CD1c-positive myeloid dendritic cell (primary cell): Measurements from ENCODE around the gene ENTPD3.
A peak's percentile ranks its signal among the peaks of the same experiment; 100 is the strongest.
"Not testable (repeated sequence)": the region's sequence is repeated elsewhere in the genome, so short reads cannot be mapped to it uniquely, and the experiment has no call there.

ENCODE experiments used
- DNase-seq: peaks from one replicate; pipeline ENCODE4 v3.0.0-alpha.2; 2016; ENCODE audit errors: extremely low spot score

ENTPD3 gene

DNA sequence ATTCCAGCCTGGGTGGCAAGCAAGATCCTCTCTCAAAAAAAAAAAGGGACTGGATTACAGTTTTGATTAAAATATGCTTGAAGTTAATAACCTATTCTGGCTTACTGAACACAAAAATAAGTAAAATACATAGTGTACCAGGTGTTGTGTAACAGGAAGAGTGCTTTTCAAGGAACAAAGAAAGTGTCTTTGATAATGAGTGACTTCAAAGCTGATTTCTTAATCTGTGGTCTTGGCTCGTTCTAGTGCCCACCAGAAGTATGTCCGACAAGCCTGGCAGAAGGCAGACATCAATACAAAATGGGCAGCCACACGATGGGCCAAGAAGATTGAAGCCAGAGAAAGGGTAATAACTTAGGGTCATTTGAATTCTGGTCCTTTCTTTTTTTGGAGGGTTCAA is 74.2 kb downstream of the ENTPD3 start:
- DNase-seq: no peak

DNA sequence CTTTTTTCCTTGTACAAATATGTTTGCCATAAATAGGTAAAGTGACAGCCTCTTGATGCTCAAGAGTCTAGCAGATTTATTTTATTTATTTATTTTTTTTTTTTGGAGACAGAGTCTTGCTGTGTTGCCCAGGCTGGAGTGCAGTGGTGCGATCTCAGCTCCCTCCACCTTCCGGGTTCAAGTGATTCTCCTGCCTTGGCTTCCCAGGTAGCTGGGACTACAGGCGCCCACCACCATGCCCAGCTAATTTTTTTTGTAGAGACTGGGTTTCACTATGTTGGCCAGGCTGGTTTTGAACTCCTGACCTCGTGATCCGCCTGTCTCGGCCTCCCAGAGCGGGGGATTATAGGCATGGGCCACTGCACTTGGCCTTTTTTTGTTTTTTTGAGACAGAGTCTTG is 75.9 kb downstream of the ENTPD3 start:
- DNase-seq: not testable (repeated sequence)

DNA sequence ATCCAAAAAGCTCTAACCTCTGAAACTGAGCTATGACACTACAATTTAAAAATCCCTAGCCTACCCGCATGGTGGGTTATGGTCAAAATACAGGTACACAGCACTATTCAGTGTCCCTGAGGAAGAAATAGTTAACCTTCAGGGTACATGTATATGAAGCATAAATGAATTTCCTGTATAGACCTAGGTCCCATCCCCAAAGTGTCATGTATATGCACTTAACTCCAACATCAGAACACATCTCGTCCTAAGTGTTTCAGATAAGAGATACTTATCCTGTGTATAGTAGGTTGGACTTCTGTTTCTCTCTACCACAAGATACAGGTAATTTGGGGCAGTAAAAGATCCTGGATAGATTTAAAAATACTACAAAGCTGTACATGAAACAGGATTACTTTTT is 76.6 kb downstream of the ENTPD3 start:
- no peak for DNase-seq

DNA sequence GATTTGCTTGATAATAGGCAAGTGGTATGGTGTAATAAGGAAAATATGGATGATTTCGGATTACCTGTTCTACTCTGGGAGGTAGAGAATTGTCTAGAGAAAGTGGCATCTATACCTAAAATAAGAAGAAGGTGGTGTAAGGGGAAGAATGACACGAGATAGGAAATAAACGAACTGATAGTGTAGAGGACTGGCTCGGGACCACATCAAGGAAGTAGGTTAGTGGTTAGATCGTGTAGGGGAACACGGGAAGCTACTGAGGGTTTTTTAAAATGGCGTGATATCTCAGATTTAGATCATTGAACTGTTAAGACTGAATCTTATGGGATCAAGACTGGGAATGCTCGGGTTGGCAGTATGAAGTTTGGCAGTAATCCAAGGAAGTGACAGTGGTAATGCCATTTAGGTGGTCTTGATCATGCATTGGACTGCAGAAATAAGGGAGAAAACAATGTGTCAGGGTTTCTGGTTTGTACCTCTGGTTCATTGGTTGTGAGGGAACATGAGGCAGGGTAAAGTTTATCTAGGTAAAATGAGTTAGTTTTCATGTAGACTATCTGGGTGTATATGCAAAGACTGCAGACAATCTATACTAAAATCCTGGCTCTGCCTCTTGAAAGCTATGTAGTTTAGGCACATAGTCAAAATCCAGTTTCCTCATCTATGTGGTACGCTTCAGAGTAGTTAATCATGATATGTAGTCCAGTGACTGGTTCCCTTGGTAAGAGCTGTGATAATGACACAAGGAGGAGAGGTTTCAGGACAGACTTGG is 77.5 kb downstream of the ENTPD3 start:
- no peak for DNase-seq

DNA sequence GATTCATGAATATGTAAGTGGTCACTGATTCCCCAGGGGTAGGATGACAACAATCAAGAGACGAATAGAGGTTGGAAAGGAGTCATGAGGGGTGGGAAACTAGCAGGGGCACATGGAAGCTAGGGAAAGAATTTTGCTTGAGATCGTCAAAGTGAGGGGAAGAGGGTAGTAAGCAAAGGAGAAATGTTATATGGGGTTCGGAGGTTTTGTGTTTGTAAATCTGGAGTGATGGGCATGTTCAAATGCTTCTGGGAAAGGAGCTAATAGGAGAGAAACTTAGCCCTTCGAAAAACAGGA is 78.1 kb downstream of the ENTPD3 start:
- no peak for DNase-seq

DNA sequence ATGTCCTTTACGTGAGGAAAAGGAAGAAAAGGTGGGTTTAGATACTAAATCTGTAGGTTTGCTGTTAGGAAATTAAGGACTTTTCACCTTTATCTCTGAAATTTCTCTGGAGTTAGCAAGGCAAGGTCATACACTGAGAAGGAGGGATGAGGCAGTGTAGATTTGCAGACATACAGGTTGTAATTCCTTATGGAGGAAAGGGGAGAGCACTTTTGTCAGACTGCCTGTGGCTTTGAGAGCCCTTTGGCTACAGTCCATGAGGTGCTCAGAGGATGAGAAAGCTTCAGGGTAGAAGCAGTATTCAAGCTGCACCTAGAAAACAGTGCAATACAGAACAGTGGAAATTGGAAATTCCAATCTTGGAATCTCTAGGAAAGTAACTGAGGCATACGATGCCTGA is 78.5 kb downstream of the ENTPD3 start:
- no peak for DNase-seq

DNA sequence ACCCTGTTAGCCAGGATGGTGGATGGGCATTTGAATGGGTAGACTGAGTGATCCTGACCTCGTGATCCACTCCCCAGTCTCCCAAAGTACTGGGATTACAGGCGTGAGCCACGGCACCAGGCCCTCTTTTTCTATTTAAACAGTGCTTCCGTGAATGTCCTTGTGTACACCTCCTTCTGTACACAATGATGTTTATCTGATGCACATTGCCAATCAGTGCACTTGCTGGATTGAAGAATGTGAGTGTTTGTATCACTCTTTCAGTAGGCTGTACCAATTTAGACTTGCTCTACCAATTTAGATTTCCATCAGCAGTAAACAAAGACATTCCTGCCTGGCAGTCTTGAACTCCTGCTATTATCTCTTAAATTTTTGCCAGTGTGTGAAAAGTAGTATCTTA is 81.0 kb downstream of the ENTPD3 start:
- DNase-seq: no peak

DNA sequence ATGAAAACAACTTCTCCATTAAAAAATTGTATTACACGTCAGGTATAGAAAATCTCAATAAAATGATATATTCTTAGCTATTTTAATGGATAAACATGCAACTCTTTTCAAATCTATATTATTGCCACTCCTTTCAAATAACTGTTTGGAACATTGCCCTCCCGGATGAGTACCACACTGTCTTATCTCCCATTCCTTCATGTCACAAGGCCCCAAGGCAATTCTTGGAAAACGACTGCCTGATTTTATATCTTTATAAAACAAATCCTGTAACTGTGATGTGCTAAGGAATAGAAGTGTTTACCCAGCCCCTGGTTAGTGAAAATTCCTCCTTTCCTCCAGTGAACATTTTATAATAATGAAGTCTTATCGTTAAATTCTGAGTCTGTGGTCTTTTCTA is 83.7 kb downstream of the ENTPD3 start:
- DNase-seq: no peak

DNA sequence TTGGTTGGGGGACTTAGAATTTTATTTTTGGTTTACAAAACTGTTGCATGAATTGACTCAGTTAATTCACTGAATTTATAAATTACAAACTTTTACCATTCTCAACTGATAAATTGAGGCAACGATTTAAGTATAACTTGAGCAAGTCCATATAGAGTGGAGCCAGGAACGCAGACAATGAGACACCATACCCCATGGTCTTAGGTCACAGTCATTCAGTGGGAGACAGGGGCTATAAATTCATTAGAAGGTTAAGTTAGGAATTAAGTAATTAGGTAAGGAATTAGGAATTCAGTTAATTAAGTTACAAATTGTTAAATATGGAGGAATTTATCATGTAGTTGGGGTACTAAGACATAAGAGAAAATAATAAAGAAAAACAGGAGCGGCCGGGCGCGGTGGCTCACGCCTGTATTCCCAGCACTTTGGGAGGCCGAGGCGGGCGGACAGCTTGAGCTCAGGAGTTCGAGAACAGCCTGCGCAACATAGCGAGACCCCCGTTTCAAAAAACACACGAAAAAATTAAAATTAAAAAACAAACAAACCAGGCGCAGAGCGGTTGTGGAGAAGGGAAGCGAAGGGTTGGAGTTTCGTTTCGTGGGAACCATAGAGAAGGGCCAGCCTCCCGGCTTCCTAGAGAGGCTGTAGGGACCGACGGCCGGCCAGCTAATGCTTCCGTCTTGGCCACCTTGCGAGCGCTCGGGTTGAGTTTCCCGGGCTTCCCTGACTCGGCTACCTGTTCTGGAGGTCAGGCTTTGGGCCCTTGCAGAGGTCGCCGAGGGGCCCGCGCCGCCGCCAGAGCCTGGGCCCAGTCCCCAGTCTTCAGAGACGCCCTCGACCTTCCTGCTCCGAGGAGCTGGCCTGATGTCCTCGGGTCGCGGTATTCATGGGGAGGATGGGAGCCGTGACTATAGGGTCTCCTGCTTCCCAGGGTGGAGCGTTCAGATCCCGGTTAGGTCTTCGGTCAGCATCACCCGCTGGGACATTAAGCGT is 89.8 kb downstream of the ENTPD3 start, which contains the start of gene ZNF619:
Gene ZNF619 (plus strand): TSS at position 645 of the 993 bp plus-strand sequence. CDS start 858 bp downstream, outside the sequence.
- DNase-seq: peak; percentile 86

DNA sequence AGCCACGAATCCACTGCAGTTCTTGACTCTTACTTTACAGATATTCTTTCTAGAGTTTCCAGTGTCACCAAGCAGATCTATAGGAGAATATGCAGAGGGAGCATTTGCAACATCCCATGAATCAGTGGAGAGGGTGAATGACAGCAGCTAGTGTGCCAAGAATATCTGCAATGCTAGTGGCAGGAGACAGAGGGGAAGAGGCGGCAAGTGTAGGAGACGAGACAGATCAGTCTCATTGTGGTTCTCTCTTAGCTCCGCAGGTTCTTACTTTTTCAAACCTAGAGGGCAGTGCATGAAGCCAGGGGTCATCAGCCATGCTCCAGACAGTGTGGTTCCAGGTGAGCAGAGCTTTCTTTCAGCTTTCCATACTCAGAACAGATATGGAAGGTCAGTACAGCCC is 90.7 kb downstream of the ENTPD3 start:
- DNase-seq: no peak
